Tibial nerve (tissue), 4 donors: Measurements from ENCODE around the gene PHLDB3.

Experiments used
- CTCF ChIP-seq, 5 experiments: fragments of 200-600 bp in 3 of 5; fragments of 450-650 bp in 2 of 5; sonication (generic) in 3 of 5; IDR thresholded peaks; one replicate each; pipeline ENCODE4 v1.5.1; 2016 to 2019; ENCODE audit warnings: antibody characterized with exemption in 5 of 5, mild to moderate bottlenecking in 3 of 5, moderate library complexity in 2 of 5
- EP300 ChIP-seq, 2 donors: sonication (generic); formaldehyde crosslinking; IDR thresholded peaks; one replicate each; pipeline ENCODE4 v1.6.1; 2017; ENCODE audit warnings: antibody characterized with exemption in 2 of 2, mild to moderate bottlenecking in 1 of 2

GRCh38 chr19:43540381-43540780 lies 35.8 kb upstream of the PHLDB3 start:
- no peak for TF ChIP-seq CTCF (IDR thresholded peaks at IDR 0.05)
- TF ChIP-seq EP300 (IDR thresholded peaks at IDR 0.05), result no peak
